LNCAP (cell line): ENCODE data around the gene GALNTL6.
A peak's percentile ranks its signal among the peaks of the same experiment; 100 is the strongest.

Experiments used
- CTCF ChIP-seq: fragments of 450-650 bp; IDR thresholded peaks from 2 replicates; pipeline ENCODE4 v1.5.1; 2017; ENCODE audit warnings: mild to moderate bottlenecking

Gene GALNTL6

DNA sequence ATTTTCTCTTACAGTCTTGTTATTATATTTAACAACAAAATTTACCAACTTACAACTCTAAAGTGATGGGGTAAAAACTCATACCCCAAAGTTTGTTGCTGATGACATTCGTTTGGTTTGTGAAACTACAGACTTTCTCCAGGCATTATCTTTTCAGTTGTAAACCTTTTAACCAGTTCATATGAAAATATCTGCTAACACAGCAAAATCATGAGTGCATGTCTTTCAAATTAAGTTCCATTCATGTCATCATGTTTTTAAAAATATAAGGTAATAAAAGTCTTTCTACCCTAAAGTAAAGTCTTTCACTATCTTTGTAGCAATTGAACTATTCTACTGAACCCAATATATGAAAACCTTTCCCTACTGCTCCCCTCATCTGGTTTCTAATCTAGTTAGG lies 3.4 kb upstream of the GALNTL6 start:
- TF ChIP-seq CTCF, result no peak

DNA sequence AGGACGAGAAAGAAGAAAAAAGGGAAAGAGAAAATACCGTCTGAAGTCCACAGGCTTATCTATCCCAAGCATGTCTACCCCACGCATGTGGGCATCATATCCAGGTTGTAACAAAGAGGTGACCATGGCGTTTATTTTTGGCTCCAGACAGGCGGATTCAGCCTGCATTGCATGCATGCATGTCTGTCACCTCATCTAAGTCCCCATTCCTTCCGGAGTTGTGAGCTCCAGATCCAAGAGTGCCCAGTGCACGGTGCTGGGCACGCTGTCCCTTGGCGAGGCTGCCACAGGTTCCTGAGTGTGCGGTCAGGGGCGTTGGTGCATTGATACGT lies 905 bp upstream of the GALNTL6 start:
- no peak for TF ChIP-seq CTCF

- no peak for TF ChIP-seq CTCF
Measured at GRCh38 chr4:171813526-171814250, 484 bp downstream of the GALNTL6 start.

GRCh38 chr4:171814545-171814944 lies 1.3 kb downstream of the GALNTL6 start:
- TF ChIP-seq CTCF, result no peak

- TF ChIP-seq CTCF, result no peak
Measured at GRCh38 chr4:171817026-171817425, 3.8 kb downstream of the GALNTL6 start.

DNA sequence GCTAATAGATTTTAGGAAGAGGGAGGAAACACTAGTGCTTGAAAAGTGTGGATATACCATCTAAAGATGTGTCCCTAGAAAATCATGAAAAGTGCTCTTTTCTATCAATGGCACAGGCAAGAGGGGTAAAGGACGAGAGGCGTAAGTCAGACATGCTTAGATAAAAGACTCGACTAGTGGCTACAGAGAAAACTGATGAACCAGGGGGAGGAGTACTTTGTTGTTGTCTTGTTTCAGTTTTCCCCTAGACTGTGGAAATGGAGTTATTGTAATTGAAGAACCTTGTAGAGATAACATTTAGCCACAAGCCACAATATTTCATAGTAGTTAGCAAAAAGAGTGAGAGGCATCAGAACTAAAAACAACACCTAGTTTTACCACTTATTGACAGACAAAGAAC lies 21.4 kb downstream of the GALNTL6 start:
- no peak for TF ChIP-seq CTCF

- TF ChIP-seq CTCF, result no peak
Measured at GRCh38 chr4:171843456-171843855, 30.3 kb downstream of the GALNTL6 start.

- peak; percentile 75 for TF ChIP-seq CTCF
Measured at GRCh38 chr4:171846232-171846631, 33.0 kb downstream of the GALNTL6 start.
